ENCODE data around the gene SULT1A1. TPM values are rescaled to one million over a fixed set of nuclear protein-coding genes. Genes with fewer than 3 reads are reported as not detected.

The SULT1A1 gene
- total and polyA plus RNA-seq, 2 of the 13 experiments (the other 11 are each of a cell fraction or from before 2014, with no cell fraction given): 114 to 147 TPM

- no peak for TF ChIP-seq ATM (IDR thresholded peaks at IDR 0.05; ENCODE audit: borderline replicate concordance)
- TF ChIP-seq ZNF883 (CRISPR knock-in tag; IDR thresholded peaks at IDR 0.05; ENCODE audit: not compliant biosample characterization): no peak
- TF ChIP-seq MAX (IDR thresholded peaks at IDR 0.05): peak; percentile 9; the same call in 1 of the 2 replicates
- TF ChIP-seq ZBTB44 (CRISPR knock-in tag; IDR thresholded peaks at IDR 0.05): no peak
- no peak for TF ChIP-seq TOE1 (CRISPR knock-in tag; IDR thresholded peaks at IDR 0.05)
- no peak for TF ChIP-seq HDAC6 (IDR thresholded peaks at IDR 0.05; ENCODE audit: low read depth, low read length)
- peak; percentile 33 for TF ChIP-seq HDAC1 (CRISPR knock-in tag; IDR thresholded peaks at IDR 0.05)
- TF ChIP-seq ZNF720 (CRISPR knock-in tag; IDR thresholded peaks at IDR 0.05): no peak
- TF ChIP-seq SMARCC2 (IDR thresholded peaks at IDR 0.05): no peak
- 0 out of 2 replicates have a peak, but pooled peaks have one; percentile 3 for TF ChIP-seq PRDM10 (CRISPR knock-in tag; IDR thresholded peaks at IDR 0.05; ENCODE audit: low read depth)
- TF ChIP-seq MYPOP (CRISPR knock-in tag; IDR thresholded peaks at IDR 0.05): 0 out of 2 replicates have a peak, but pooled peaks have one; percentile 13
- no peak for TF ChIP-seq MXD1 (CRISPR knock-in tag; IDR thresholded peaks at IDR 0.05)
- TF ChIP-seq ZNF484 (CRISPR knock-in tag; IDR thresholded peaks at IDR 0.05; ENCODE audit: borderline replicate concordance, low read depth): no peak
- TF ChIP-seq JUND (CRISPR knock-in tag; IDR thresholded peaks at IDR 0.05): 0 out of 2 replicates have a peak, but pooled peaks have one; percentile 45
- no peak for TF ChIP-seq DR1 (CRISPR knock-in tag; IDR thresholded peaks at IDR 0.05)
- no peak for TF ChIP-seq TBX3 (IDR thresholded peaks at IDR 0.05; ENCODE audit: borderline replicate concordance)
- no peak for TF ChIP-seq ZSCAN22 (CRISPR knock-in tag; IDR thresholded peaks at IDR 0.05)
- TF ChIP-seq ZXDC (CRISPR knock-in tag; IDR thresholded peaks at IDR 0.05): peak; percentile 22; the same call in 1 of the 2 replicates
- peak; percentile 70; the same call in 1 of the 2 replicates for TF ChIP-seq NR2C2 (CRISPR knock-in tag; IDR thresholded peaks at IDR 0.05; ENCODE audit: borderline replicate concordance)
These were observed 12.8 kb downstream of the SULT1A1 start, which contains the start of gene SULT1A2 (continued) for GRCh38 chr16:28596840-28597691.
